ENCODE data around the gene STK17A.

Gene STK17A

GRCh38 chr7:43637114-43637806 is 54.4 kb downstream of the STK17A start:
- intact Hi-C loops (cut with DNase I; ENCODE audit: low total_unique reads) = no loop called here
- Histone ChIP-seq H3K4me3 (no peak overlapping the region), H3K36me3 (peaks cover 0 to 30% (median 19%) of the 10 kb centered on the region in 3 donors), H3K27me3 (no peaks in the 10 kb centered on the region), H3K4me1 (peaks cover 0 to 64% (median 18%) of the 10 kb centered on the region in 4 donors), H3K27ac (peak overlapping the region; percentile 19 to 50), H3K9me3 (no peaks in the 10 kb centered on the region)
- no peak for DNase-seq
- TF ChIP-seq CTCF (IDR thresholded peaks at IDR 0.05) = no peak

- intact Hi-C loops (cut with DNase I; ENCODE audit: low total_unique reads) = loop anchor here (10.0 kb wide), 1 partner anchor 55 kb away; the partner anchor contains the start of gene STK17A
Measured at GRCh38 chr7:43639858-43640491, 57.1 kb downstream of the STK17A start.

GRCh38 chr7:43640679-43641078 is 57.8 kb downstream of the STK17A start:
- Histone ChIP-seq H3K4me3 (no peak overlapping the region), H3K9me3 (no peaks in the 10 kb centered on the region), H3K4me1 (peaks cover 0 to 78% (median 31%) of the 10 kb centered on the region in 4 donors), H3K36me3 (peaks cover 0 to 37% (median 16%) of the 10 kb centered on the region in 3 donors), H3K27ac (peak overlapping the region; percentile 58 to 63), H3K27me3 (no peaks in the 10 kb centered on the region)
- no peak for DNase-seq
- intact Hi-C loops (cut with DNase I; ENCODE audit: low total_unique reads) = loop anchor here (10.0 kb wide), 1 partner anchor 56 kb away; the partner anchor contains the start of gene STK17A
- TF ChIP-seq CTCF (IDR thresholded peaks at IDR 0.05) = no peak

More at GRCh38 chr7:43639858-43640491, 57.1 kb downstream of the STK17A start:
- peak overlapping the region; percentile 58 to 63 for H3K27ac ChIP-seq
- H3K9me3 ChIP-seq = no peaks in the 10 kb centered on the region
- H3K27me3 ChIP-seq = no peaks in the 10 kb centered on the region
- H3K4me3 ChIP-seq = no peak overlapping the region
- peaks cover 0 to 76% (median 28%) of the 10 kb centered on the region in 4 donors for H3K4me1 ChIP-seq
- peaks cover 0 to 36% (median 16%) of the 10 kb centered on the region in 3 donors for H3K36me3 ChIP-seq
- TF ChIP-seq CTCF (IDR thresholded peaks at IDR 0.05) = no peak
- DNase-seq = peak in 1 of 2 donors; percentile 38

GRCh38 chr7:43642897-43643630 is 60.2 kb downstream of the STK17A start:
- no peaks in the 10 kb centered on the region for H3K9me3 ChIP-seq
- H3K4me1 ChIP-seq = peaks cover 0 to 79% (median 51%) of the 10 kb centered on the region in 4 donors
- no peak for DNase-seq
- H3K27me3 ChIP-seq = no peaks in the 10 kb centered on the region
- peaks cover 0 to 28% (median 16%) of the 10 kb centered on the region in 3 donors for H3K36me3 ChIP-seq
- no peak overlapping the region for H3K4me3 ChIP-seq
- no peak for TF ChIP-seq CTCF (IDR thresholded peaks at IDR 0.05)
- H3K27ac ChIP-seq = peak overlapping the region; percentile 36 to 38
- intact Hi-C loops (cut with DNase I; ENCODE audit: low total_unique reads) = loop anchor here (10.0 kb wide), 1 partner anchor 58 kb away; the partner anchor contains the start of gene STK17A

GRCh38 chr7:43643846-43644245 is 60.9 kb downstream of the STK17A start:
- Histone ChIP-seq H3K36me3 (peaks cover 0 to 28% (median 16%) of the 10 kb centered on the region in 3 donors), H3K9me3 (no peaks in the 10 kb centered on the region), H3K27me3 (no peaks in the 10 kb centered on the region), H3K4me3 (no peak overlapping the region), H3K27ac (peak overlapping the region; percentile 2 to 91), H3K4me1 (peaks cover 0 to 79% (median 59%) of the 10 kb centered on the region in 4 donors)
- intact Hi-C loops (cut with DNase I; ENCODE audit: low total_unique reads) = loop anchor here (10.0 kb wide), 1 partner anchor 59 kb away; the partner anchor contains the start of gene STK17A
- TF ChIP-seq CTCF (IDR thresholded peaks at IDR 0.05) = no peak
- DNase-seq = no peak

Data from tibial artery (tissue), 4 donors.